ENCODE data around the gene RABGEF1.
"Not testable (repeated sequence)": the region's sequence is repeated elsewhere in the genome, so short reads cannot be mapped to it uniquely, and the experiment has no call there.

The RABGEF1 gene

GRCh38 chr7:66740302-66740979 lies at the start of gene RABGEF1:
Gene RABGEF1 (plus strand): TSS chr7:66740733. CDS start chr7:66771900, 31,167 bp downstream.
- FAIRE-seq: no peak
- no peak for TF ChIP-seq CTCF (IDR thresholded peaks at IDR 0.05; ENCODE audit: insufficient read depth, missing control alignments)

GRCh38 chr7:66693331-66693730 lies 47.2 kb upstream of the RABGEF1 start:
- DNase-seq (ENCODE audit: insufficient read length, low spot score) (no peak), FAIRE-seq (no peak)
- TF ChIP-seq CTCF (IDR thresholded peaks at IDR 0.05; ENCODE audit: insufficient read depth, missing control alignments): no peak

More at GRCh38 chr7:66740302-66740979, at the start of gene RABGEF1:
- DNase-seq (ENCODE audit: insufficient read length, low spot score): peak; percentile 90

GRCh38 chr7:66694286-66694685 lies 46.2 kb upstream of the RABGEF1 start:
- FAIRE-seq: no peak
- DNase-seq (ENCODE audit: insufficient read length, low spot score): no peak
- TF ChIP-seq CTCF (IDR thresholded peaks at IDR 0.05; ENCODE audit: insufficient read depth, missing control alignments): no peak

GRCh38 chr7:66695417-66695816 lies 45.1 kb upstream of the RABGEF1 start:
- not testable (repeated sequence) for FAIRE-seq; DNase-seq (ENCODE audit: insufficient read length, low spot score)

GRCh38 chr7:66696134-66696533 lies 44.4 kb upstream of the RABGEF1 start:
- not testable (repeated sequence) for DNase-seq (ENCODE audit: insufficient read length, low spot score); FAIRE-seq

GRCh38 chr7:66696774-66697191 lies 43.8 kb upstream of the RABGEF1 start:
- TF ChIP-seq CTCF (IDR thresholded peaks at IDR 0.05; ENCODE audit: insufficient read depth, missing control alignments): no peak
- DNase-seq (ENCODE audit: insufficient read length, low spot score): no peak
- no peak for FAIRE-seq

GRCh38 chr7:66697449-66698438 lies 42.8 kb upstream of the RABGEF1 start:
- TF ChIP-seq CTCF (IDR thresholded peaks at IDR 0.05; ENCODE audit: insufficient read depth, missing control alignments): no peak
- FAIRE-seq (no peak), DNase-seq (ENCODE audit: insufficient read length, low spot score) (no peak)
